ENCODE data around the gene WDR5B. TPM values are rescaled to one million over a fixed set of nuclear protein-coding genes. Genes with fewer than 3 reads are reported as not detected.
"Not testable (repeated sequence)": the region's sequence is repeated elsewhere in the genome, so short reads cannot be mapped to it uniquely, and the experiment has no call there.

Gene WDR5B
- total RNA-seq, 1 experiment from 2014 or later, result 5.4 TPM

DNA sequence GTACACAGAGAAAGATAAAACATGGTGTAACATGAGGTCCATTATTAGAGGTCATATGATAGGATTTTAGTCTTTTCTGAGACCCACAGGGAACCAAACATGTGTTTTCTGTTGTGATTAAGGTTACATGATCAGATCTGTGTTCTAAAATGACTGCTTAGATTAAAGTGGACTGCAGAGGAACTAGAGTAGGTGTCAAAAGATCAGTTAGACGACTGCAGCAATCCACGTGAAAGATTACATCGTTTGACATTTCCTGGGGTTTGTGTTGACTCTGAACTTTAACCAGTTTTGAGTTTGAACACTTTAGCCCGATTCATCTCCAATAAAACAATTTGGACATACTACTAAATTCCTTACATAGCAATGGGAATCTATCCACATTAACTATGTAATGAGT is 37.9 kb downstream of the WDR5B start:
- no peak overlapping the region for H3K27ac ChIP-seq
- H3K27me3 ChIP-seq (replicated peaks), result no peaks in the 10 kb centered on the region
- H3K36me3 ChIP-seq, result peaks cover 3% of the 10 kb centered on the region; the same call in 1 of the 2 replicates
- no peaks in the 10 kb centered on the region; the same call in 1 of the 2 replicates for H3K4me1 ChIP-seq (replicated peaks)
- no peaks in the 10 kb centered on the region for H3K9me3 ChIP-seq (replicated peaks)
- no peak for DNase-seq (ENCODE audit: low read depth in 1 of 2, low spot score in 2 of 2)
- no peak overlapping the region for H3K4me3 ChIP-seq

GRCh38 chr3:122374034-122374433 is 41.8 kb downstream of the WDR5B start:
- Histone ChIP-seq H3K36me3 (no peaks in the 10 kb centered on the region), H3K9me3 (replicated peaks) (no peaks in the 10 kb centered on the region), H3K27ac (no peak overlapping the region), H3K4me1 (replicated peaks) (no peaks in the 10 kb centered on the region), H3K27me3 (replicated peaks) (no peaks in the 10 kb centered on the region), H3K4me3 (no peak overlapping the region)
- no peak for DNase-seq (ENCODE audit: low read depth in 1 of 2, low spot score in 2 of 2)

DNA sequence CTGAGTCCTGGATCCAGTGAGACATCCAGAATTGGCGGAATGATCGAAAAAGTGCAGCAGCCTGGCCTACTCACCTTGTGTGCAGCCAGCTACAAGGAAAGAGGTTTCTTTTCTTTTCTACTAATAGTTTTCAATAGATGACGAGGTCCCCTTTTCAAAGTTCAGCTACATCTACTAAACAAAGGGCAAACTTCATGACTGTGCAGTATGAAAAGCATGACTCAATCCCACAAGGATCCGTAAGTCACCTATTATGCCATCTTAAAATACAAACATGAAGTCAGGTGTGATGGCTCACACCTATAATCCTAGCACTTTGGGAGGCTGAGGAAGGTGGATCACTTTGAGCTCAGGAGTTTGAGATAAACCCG is 49.5 kb downstream of the WDR5B start:
- Histone ChIP-seq H3K4me3 (no peak overlapping the region), H3K36me3 (peaks cover 15% of the 10 kb centered on the region; the same call in 1 of the 2 replicates), H3K27me3 (replicated peaks) (no peaks in the 10 kb centered on the region), H3K27ac (no peak overlapping the region), H3K9me3 (replicated peaks) (no peaks in the 10 kb centered on the region), H3K4me1 (replicated peaks) (no peaks in the 10 kb centered on the region)
- DNase-seq (ENCODE audit: low read depth in 1 of 2, low spot score in 2 of 2), result no peak

GRCh38 chr3:122365582-122366378 is 50.1 kb downstream of the WDR5B start:
- H3K4me3 ChIP-seq; H3K9me3 ChIP-seq (replicated peaks); H3K27me3 ChIP-seq (replicated peaks); H3K4me1 ChIP-seq (replicated peaks); DNase-seq (ENCODE audit: low read depth in 1 of 2, low spot score in 2 of 2); H3K27ac ChIP-seq: not testable (repeated sequence)
- H3K36me3 ChIP-seq, result peaks cover 15% of the 10 kb centered on the region; the same call in 1 of the 2 replicates

- Histone ChIP-seq H3K4me1 (replicated peaks) (no peaks in the 10 kb centered on the region), H3K27ac (no peak overlapping the region)
These were observed 50.8 kb downstream of the WDR5B start for GRCh38 chr3:122365073-122365472.

GRCh38 chr3:122364490-122364889 is 51.4 kb downstream of the WDR5B start:
- H3K4me1 ChIP-seq (replicated peaks), result no peaks in the 10 kb centered on the region

More at GRCh38 chr3:122365073-122365472, 50.8 kb downstream of the WDR5B start:
- H3K27me3 ChIP-seq (replicated peaks), result no peaks in the 10 kb centered on the region
- no peak overlapping the region for H3K4me3 ChIP-seq
- peaks cover 15% of the 10 kb centered on the region; the same call in 1 of the 2 replicates for H3K36me3 ChIP-seq
- no peak for DNase-seq (ENCODE audit: low read depth in 1 of 2, low spot score in 2 of 2)
- H3K9me3 ChIP-seq (replicated peaks), result no peaks in the 10 kb centered on the region

More at GRCh38 chr3:122364490-122364889, 51.4 kb downstream of the WDR5B start:
- Histone ChIP-seq H3K36me3 (peaks cover 15% of the 10 kb centered on the region; the same call in 1 of the 2 replicates), H3K4me3 (no peak overlapping the region), H3K27ac (no peak overlapping the region), H3K27me3 (replicated peaks) (no peaks in the 10 kb centered on the region), H3K9me3 (replicated peaks) (no peaks in the 10 kb centered on the region)
- no peak for DNase-seq (ENCODE audit: low read depth in 1 of 2, low spot score in 2 of 2)

Other genes with a start within 250 kb of the WDR5B start
- not detected in 2 replicates for gene CASR, start 232.4 kb downstream of the WDR5B start, total RNA-seq (2014; rRNA removed; shearing (Covaris generic))
- gene CSTA, start 90.8 kb downstream of the WDR5B start, total RNA-seq (2014; rRNA removed; shearing (Covaris generic)), result not detected in 2 replicates
- gene MIX23, start 32.8 kb downstream of the WDR5B start, total RNA-seq (2014; rRNA removed; shearing (Covaris generic)), result 29.3 and 65.3 TPM in 2 replicates
- gene FAM162A, start 31.9 kb downstream of the WDR5B start, total RNA-seq (2014; rRNA removed; shearing (Covaris generic)), result 0.37 and 2.0 TPM in 2 replicates
- gene KPNA1, start 98.9 kb upstream of the WDR5B start, total RNA-seq (2014; rRNA removed; shearing (Covaris generic)), result 25.0 and 47.1 TPM in 2 replicates
- gene PARP9, start 148.2 kb upstream of the WDR5B start, total RNA-seq (2014; rRNA removed; shearing (Covaris generic)), result 7.3 and 8.3 TPM in 2 replicates
- gene DTX3L, start 148.3 kb upstream of the WDR5B start, total RNA-seq (2014; rRNA removed; shearing (Covaris generic)), result 7.2 and 10.9 TPM in 2 replicates
- gene PARP15, start 161.6 kb upstream of the WDR5B start, total RNA-seq (2014; rRNA removed; shearing (Covaris generic)), result not detected in 2 replicates